GM23248 (cell line): ENCODE measurements around the gene SH3RF1. TPM values are rescaled to one million over a fixed set of nuclear protein-coding genes. Genes with fewer than 3 reads are reported as not detected.

Source experiments
- DNase-seq: peaks from one replicate; pipeline ENCODE4 v3.0.0-alpha.2; 2015
- H2AFZ ChIP-seq: fragments of 200-600 bp; sonication (generic); 2 replicates; pipeline ENCODE4 v1.6.1; 2016; ENCODE audit warnings: antibody characterized with exemption
- H3F3A ChIP-seq: fragments of 200-600 bp; sonication (generic); 2 replicates; pipeline ENCODE4 v1.6.1; 2016; ENCODE audit warnings: mild to moderate bottlenecking, antibody characterized with exemption, mixed run types; ENCODE audit not compliant: insufficient read depth
- H3K27ac ChIP-seq: fragments of 200-600 bp; sonication (generic); 2 replicates; pipeline ENCODE4 v1.5.1; 2016; ENCODE audit warnings: mild to moderate bottlenecking
- H3K27me3 ChIP-seq: fragments of 200-600 bp; sonication (generic); replicated peaks from 2 replicates; pipeline ENCODE4 v1.6.1; 2016; ENCODE audit warnings: mild to moderate bottlenecking; ENCODE audit not compliant: insufficient read depth
- H3K36me3 ChIP-seq: fragments of 200-600 bp; sonication (generic); 2 replicates; pipeline ENCODE4 v1.6.1; 2016; ENCODE audit warnings: low read depth, mild to moderate bottlenecking
- H3K4me1 ChIP-seq: fragments of 200-600 bp; sonication (generic); 2 replicates; pipeline ENCODE4 v1.6.1; 2016; ENCODE audit warnings: mild to moderate bottlenecking; ENCODE audit not compliant: insufficient read depth
- H3K4me2 ChIP-seq: fragments of 200-600 bp; sonication (generic); one replicate; pipeline ENCODE4 v1.6.1; 2016; ENCODE audit warnings: mild to moderate bottlenecking; ENCODE audit not compliant: unreplicated experiment
- H3K4me3 ChIP-seq: fragments of 200-600 bp; sonication (generic); 2 replicates; pipeline ENCODE4 v1.5.1; 2016; ENCODE audit warnings: mild to moderate bottlenecking
- H3K79me2 ChIP-seq: fragments of 200-600 bp; sonication (generic); 2 replicates; pipeline ENCODE4 v1.6.1; 2016; ENCODE audit warnings: mild to moderate bottlenecking; ENCODE audit not compliant: insufficient read depth
- H3K9ac ChIP-seq: fragments of 200-600 bp; sonication (generic); 2 replicates; pipeline ENCODE4 v1.6.1; 2016; ENCODE audit warnings: mild to moderate bottlenecking
- H3K9me2 ChIP-seq: fragments of 200-600 bp; sonication (generic); 2 replicates; pipeline ENCODE4 v1.6.1; 2016; ENCODE audit warnings: mixed run types, mild to moderate bottlenecking, moderate library complexity; ENCODE audit not compliant: insufficient read depth
- H3K9me3 ChIP-seq: fragments of 200-600 bp; sonication (generic); one replicate; pipeline ENCODE4 v1.6.1; 2017; ENCODE audit warnings: low read depth
- H4K20me1 ChIP-seq: fragments of 200-600 bp; sonication (generic); 2 replicates; pipeline ENCODE4 v1.6.0; 2016; ENCODE audit not compliant: insufficient read depth
- EZH2 ChIP-seq: fragments of 200-600 bp; sonication (generic); IDR thresholded peaks from 2 replicates; pipeline ENCODE4 v1.6.1; 2018; ENCODE audit warnings: antibody characterized with exemption, mild to moderate bottlenecking; ENCODE audit not compliant: insufficient read depth, poor library complexity, severe bottlenecking
- EZH2phosphoT487 ChIP-seq: fragments of 200-600 bp; sonication (generic); IDR thresholded peaks from 2 replicates; pipeline ENCODE4 v1.6.1; 2018; ENCODE audit warnings: antibody characterized with exemption, moderate library complexity, mild to moderate bottlenecking, low read depth; ENCODE audit not compliant: insufficient read depth
- WGBS, 2 experiments: methylation state at CpG; one replicate each; pipeline ENCODE4 v1.1.6; 2015 to 2017; ENCODE audit warnings: low lambda C conversion rate in 2 of 2, low coverage in 1 of 2; ENCODE audit errors: missing lambda C conversion rate in 2 of 2; 5-methylcytosine and 5-hydroxymethylcytosine counted together
- in situ Hi-C: fragments of 300-500 bp; cut with MboI; formaldehyde crosslinking; loops from 2 replicates; pipeline ENCODE4 v1.15.0; 2020
- polyA plus RNA-seq: library from polyadenylated mRNA; unstranded; fragments of >200 nt; fragmentation: Nextera tagmentation; extraction: Ambion mirVana; gene quantifications from 2 replicates; pipeline ENCODE4 v1.2.1, GENCODE V29; 2016
- total RNA-seq: library from RNA; depleted of rRNA; stranded (reverse); fragments of >200 nt; shearing (Covaris generic); gene quantifications from 2 replicates; pipeline ENCODE4 v1.2.3, GENCODE V29; 2014

Gene SH3RF1
- total and polyA plus RNA-seq, 2 experiments from 2014 or later = 28.3 to 55.5 TPM

GRCh38 chr4:169102026-169102425 is 168.7 kb downstream of the SH3RF1 start:
- in situ Hi-C loops = no loop called here
- peaks cover 67% of the 10 kb centered on the region for H3K36me3 ChIP-seq
- H3K4me3 ChIP-seq = no peak overlapping the region
- peaks cover 32% of the 10 kb centered on the region; the same call in 1 of the 2 replicates for H3F3A ChIP-seq
- no peak overlapping the region for H3K9ac ChIP-seq
- DNase-seq = peak; percentile 59
- no peaks in the 10 kb centered on the region for H3K27me3 ChIP-seq
- peaks cover 31% of the 10 kb centered on the region for H3K4me1 ChIP-seq
- no peaks in the 10 kb centered on the region for H3K9me3 ChIP-seq
- H3K27ac ChIP-seq = peak overlapping the region; percentile 13; the same call in 1 of the 2 replicates
- TF ChIP-seq EZH2phosphoT487 = no peak
- no peak for TF ChIP-seq EZH2
- WGBS, 2 experiments = 62 to 74% methylated on average over 2 of the region's 2 CpGs
- peaks cover 94% of the 10 kb centered on the region for H3K79me2 ChIP-seq
- no peaks in the 10 kb centered on the region for H4K20me1 ChIP-seq
- H3K4me2 ChIP-seq = no peak overlapping the region
- H3K9me2 ChIP-seq = no peaks in the 10 kb centered on the region
- no peak overlapping the region for H2AFZ ChIP-seq

- H3K27ac ChIP-seq = no peak overlapping the region
- peaks cover 41% of the 10 kb centered on the region for H3F3A ChIP-seq
- H3K9ac ChIP-seq = no peak overlapping the region
- H3K4me1 ChIP-seq = peaks cover 31% of the 10 kb centered on the region
- no peaks in the 10 kb centered on the region for H3K9me2 ChIP-seq
- no peak for DNase-seq
- H3K4me2 ChIP-seq = no peak overlapping the region
- WGBS, 2 experiments = 89 to 92% methylated on average over 4 of the region's 4 CpGs
- H3K27me3 ChIP-seq = no peaks in the 10 kb centered on the region
- no peaks in the 10 kb centered on the region for H4K20me1 ChIP-seq
- TF ChIP-seq EZH2 (no peak), EZH2phosphoT487 (no peak)
- in situ Hi-C loops = no loop called here
- no peak overlapping the region for H2AFZ ChIP-seq
- no peak overlapping the region for H3K4me3 ChIP-seq
- peaks cover 68% of the 10 kb centered on the region for H3K36me3 ChIP-seq
- H3K9me3 ChIP-seq = no peaks in the 10 kb centered on the region
- H3K79me2 ChIP-seq = peaks cover 95% of the 10 kb centered on the region
Measured at GRCh38 chr4:169100670-169101101, 170.1 kb downstream of the SH3RF1 start.

DNA sequence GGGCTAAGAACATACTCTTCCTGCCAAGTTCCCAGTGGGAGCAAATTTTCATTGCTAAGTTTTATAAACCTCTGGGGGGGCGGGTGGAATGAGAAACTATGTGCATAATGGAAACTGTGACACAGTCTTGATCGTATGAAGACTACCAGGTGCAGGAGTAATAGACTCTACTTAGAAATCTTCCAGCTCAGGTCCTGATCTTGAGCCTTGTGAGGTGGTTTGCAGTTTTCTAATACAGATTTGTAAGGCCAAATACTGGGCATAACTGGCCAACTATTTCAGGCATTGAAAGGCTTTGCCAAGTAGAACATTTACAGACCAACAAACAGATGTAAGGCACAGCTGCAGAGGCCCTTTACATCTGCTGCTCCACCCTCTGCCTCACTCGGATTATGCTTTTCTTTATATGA is 171.0 kb downstream of the SH3RF1 start:
- Histone ChIP-seq H3F3A (peaks cover 50% of the 10 kb centered on the region), H3K27me3 (no peaks in the 10 kb centered on the region), H3K27ac (peak overlapping the region; percentile 35), H3K4me1 (peaks cover 31% of the 10 kb centered on the region), H4K20me1 (no peaks in the 10 kb centered on the region), H2AFZ (no peak overlapping the region), H3K4me3 (no peak overlapping the region), H3K36me3 (peaks cover 69% of the 10 kb centered on the region), H3K9ac (no peak overlapping the region), H3K4me2 (no peak overlapping the region), H3K9me3 (no peaks in the 10 kb centered on the region), H3K79me2 (peaks cover 96% of the 10 kb centered on the region), H3K9me2 (no peaks in the 10 kb centered on the region)
- peak; percentile 76 for DNase-seq
- in situ Hi-C loops = no loop called here
- 22 to 28% methylated on average over 3 of the region's 3 CpGs for WGBS, 2 experiments
- no peak for TF ChIP-seq EZH2phosphoT487
- TF ChIP-seq EZH2 = no peak

DNA sequence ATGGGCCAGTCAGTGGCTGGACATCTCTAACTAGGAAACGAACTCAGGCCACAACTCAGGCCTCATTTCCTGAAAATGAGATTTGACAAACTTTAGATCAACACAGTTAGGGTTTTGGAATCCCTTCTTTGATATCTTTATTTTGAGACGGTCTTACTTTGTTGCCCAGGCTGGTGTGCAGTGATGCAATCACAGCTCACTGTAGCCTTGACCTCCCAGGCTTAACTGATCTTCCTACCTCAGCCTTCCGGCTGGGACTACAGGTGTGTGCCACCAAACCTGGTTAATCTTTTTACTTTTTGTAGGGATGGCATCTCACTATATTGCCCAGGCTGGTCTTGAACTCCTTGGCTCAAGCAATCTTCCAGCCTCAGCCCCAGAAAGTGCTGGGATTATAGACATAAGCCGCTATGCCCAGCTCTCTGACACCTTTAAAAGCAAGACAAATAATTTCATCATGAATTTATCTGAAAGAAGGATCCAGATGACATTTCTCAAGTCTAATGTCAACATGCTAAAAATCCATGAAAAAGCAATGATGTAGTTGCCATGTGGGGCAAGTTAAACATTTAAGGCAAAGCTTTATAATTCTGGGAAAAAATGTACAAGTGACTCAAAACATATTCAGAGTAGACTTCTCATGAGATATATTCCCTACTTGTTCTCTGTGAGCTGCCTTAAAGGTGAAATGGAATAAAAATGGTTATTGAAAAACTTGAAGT is 171.6 kb downstream of the SH3RF1 start:
- H3K36me3 ChIP-seq = peaks cover 74% of the 10 kb centered on the region
- H3K9me3 ChIP-seq = no peaks in the 10 kb centered on the region
- WGBS, 2 experiments = 84 to 91% methylated on average over 4 of the region's 4 CpGs
- TF ChIP-seq EZH2phosphoT487 = no peak
- TF ChIP-seq EZH2 = no peak
- no peaks in the 10 kb centered on the region for H4K20me1 ChIP-seq
- no peaks in the 10 kb centered on the region for H3K27me3 ChIP-seq
- peak overlapping the region; percentile 35 for H3K27ac ChIP-seq
- peaks cover 29% of the 10 kb centered on the region for H3K4me1 ChIP-seq
- H3K9ac ChIP-seq = no peak overlapping the region
- no peaks in the 10 kb centered on the region for H3K9me2 ChIP-seq
- H3K79me2 ChIP-seq = peaks cover 95% of the 10 kb centered on the region
- in situ Hi-C loops = no loop called here
- H3K4me2 ChIP-seq = no peak overlapping the region
- H2AFZ ChIP-seq = no peak overlapping the region
- H3K4me3 ChIP-seq = no peak overlapping the region
- DNase-seq = no peak
- peaks cover 53% of the 10 kb centered on the region for H3F3A ChIP-seq

DNA sequence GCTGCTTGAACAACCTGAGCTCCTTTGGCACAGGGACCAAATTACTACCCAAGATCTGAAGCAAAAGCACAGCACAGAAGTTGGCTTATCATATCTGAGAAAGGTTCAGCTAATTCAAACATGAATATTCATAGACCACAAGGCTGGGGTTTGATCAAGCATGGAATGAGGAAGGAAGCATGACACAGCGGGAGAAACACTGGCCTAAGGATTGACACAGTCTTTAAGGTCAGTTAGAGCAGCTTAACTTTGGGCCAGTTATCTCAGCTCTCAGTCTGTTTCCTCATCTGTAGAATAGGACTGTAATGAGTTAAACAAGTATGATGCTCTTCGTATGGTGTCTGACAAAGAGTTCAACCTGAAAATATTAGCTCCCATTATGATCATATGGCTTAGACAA is 172.2 kb downstream of the SH3RF1 start:
- H3K4me1 ChIP-seq = peaks cover 23% of the 10 kb centered on the region
- no peaks in the 10 kb centered on the region for H3K9me2 ChIP-seq
- H3K27ac ChIP-seq = peak overlapping the region; percentile 35
- H3K36me3 ChIP-seq = peaks cover 74% of the 10 kb centered on the region
- no peaks in the 10 kb centered on the region for H4K20me1 ChIP-seq
- DNase-seq = peak; percentile 36
- H3K4me3 ChIP-seq = no peak overlapping the region
- no peaks in the 10 kb centered on the region for H3K9me3 ChIP-seq
- no peak overlapping the region for H3K9ac ChIP-seq
- WGBS, 2 experiments = 97 to 98% methylated on average over 2 of the region's 2 CpGs
- H2AFZ ChIP-seq = no peak overlapping the region
- TF ChIP-seq EZH2 (no peak), EZH2phosphoT487 (no peak)
- peaks cover 94% of the 10 kb centered on the region for H3K79me2 ChIP-seq
- in situ Hi-C loops = no loop called here
- no peak overlapping the region for H3K4me2 ChIP-seq
- H3F3A ChIP-seq = peaks cover 58% of the 10 kb centered on the region
- no peaks in the 10 kb centered on the region for H3K27me3 ChIP-seq
